Measurements from ENCODE around the gene IFNE. TPM values are rescaled to one million over a fixed set of nuclear protein-coding genes. Genes with fewer than 3 reads are reported as not detected.

IFNE gene
- total RNA-seq, 4 donors from 2014 or later: 5.3 to 5.5 (median 5.3) TPM; not detected in 1

DNA sequence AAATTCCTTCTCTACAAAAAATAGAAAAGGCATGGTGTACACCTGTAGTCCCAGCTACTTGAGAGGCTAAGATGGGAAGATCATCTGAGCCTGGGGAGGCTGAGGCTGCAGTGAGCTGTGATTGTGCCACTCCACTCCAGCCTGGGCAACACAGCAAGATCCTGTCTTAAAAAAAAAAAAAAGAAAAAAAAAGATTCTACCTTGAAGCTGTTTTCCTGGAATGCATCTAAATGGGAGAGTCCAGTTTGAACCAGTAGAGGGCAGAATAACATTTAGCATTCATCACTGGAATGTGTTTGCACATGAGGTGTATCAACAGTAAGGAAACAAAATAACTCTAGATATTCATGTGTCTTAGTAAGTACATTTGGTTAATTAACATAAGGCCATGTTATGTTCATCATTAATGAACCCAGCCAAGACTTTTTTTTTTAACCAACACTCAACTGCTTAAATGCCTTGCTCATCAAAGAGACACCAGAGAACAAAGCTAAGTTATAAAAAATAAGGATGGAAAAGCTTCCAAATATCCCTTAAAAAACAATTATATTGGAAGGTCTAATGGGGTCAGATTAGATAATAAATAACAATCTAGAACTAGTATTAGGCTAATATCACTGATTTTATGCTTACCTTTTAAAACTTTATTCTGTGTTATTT is 16.1 kb downstream of the IFNE start:
- Histone ChIP-seq H3K27ac (no peak overlapping the region), H3K4me1 (no peaks in the 10 kb centered on the region), H3K27me3 (no peaks in the 10 kb centered on the region), H3K9me3 (peaks cover 0 to 6% (median 0%) of the 10 kb centered on the region in 4 donors), H3K36me3 (no peaks in the 10 kb centered on the region), H3K4me3 (no peak overlapping the region)
- no peak for DNase-seq
- TF ChIP-seq, protein P1, sequence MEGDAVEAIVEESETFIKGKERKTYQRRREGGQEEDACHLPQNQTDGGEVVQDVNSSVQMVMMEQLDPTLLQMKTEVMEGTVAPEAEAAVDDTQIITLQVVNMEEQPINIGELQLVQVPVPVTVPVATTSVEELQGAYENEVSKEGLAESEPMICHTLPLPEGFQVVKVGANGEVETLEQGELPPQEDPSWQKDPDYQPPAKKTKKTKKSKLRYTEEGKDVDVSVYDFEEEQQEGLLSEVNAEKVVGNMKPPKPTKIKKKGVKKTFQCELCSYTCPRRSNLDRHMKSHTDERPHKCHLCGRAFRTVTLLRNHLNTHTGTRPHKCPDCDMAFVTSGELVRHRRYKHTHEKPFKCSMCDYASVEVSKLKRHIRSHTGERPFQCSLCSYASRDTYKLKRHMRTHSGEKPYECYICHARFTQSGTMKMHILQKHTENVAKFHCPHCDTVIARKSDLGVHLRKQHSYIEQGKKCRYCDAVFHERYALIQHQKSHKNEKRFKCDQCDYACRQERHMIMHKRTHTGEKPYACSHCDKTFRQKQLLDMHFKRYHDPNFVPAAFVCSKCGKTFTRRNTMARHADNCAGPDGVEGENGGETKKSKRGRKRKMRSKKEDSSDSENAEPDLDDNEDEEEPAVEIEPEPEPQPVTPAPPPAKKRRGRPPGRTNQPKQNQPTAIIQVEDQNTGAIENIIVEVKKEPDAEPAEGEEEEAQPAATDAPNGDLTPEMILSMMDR (IDR thresholded peaks at IDR 0.05): peak in 4 of 6 experiments; percentile 59 to 81 (median 78)
- no peak for TF ChIP-seq POLR2A (IDR thresholded peaks at IDR 0.05)

DNA sequence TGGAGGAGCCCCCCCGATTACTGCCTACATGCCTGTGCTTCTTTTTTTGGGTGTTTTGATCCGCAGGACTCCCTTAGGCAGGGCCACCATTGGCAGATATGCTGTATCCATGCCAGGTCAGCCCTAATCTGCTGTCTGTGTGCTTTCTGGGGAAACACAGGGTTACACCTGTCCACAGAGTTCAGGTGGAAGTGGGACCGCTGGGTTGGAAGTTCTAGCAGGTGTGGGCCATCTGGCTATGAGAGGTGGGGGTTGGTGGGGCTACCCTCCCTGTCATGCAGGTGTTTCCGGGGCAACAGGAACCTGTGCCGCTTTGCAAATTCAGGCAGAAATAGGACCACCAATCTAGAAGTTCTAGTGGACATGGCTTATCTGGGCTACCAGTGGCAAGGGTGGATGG is 17.0 kb downstream of the IFNE start:
- Histone ChIP-seq H3K4me1 (no peaks in the 10 kb centered on the region), H3K27ac (no peak overlapping the region), H3K27me3 (no peaks in the 10 kb centered on the region), H3K9me3 (peaks cover 0 to 6% (median 0%) of the 10 kb centered on the region in 4 donors), H3K4me3 (no peak overlapping the region), H3K36me3 (no peaks in the 10 kb centered on the region)
- TF ChIP-seq, protein P1 (IDR thresholded peaks at IDR 0.05): no peak
- TF ChIP-seq POLR2A (IDR thresholded peaks at IDR 0.05): no peak
- no peak for DNase-seq

DNA sequence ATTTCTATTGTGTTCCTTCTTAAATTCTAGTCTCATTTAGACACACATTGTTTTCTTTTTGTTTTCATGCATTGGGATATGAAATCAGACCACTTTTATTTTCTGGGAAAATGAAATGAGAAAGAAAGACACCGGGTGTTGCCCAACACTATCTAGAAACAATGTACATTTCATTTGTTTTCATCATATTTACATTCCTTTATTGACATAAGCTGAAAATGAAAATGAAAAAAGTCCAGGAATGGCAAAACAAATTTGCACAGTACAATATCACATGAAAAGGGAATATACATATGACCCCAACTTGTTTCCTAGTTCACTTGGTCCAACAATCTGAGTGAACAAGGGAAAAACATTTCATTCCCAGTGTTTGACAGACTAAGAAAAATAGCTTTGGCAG is 20.7 kb downstream of the IFNE start:
- H3K4me3 ChIP-seq: no peak overlapping the region
- no peak for DNase-seq
- peaks cover 0 to 6% (median 0%) of the 10 kb centered on the region in 4 donors for H3K9me3 ChIP-seq
- no peak overlapping the region for H3K27ac ChIP-seq
- H3K36me3 ChIP-seq: no peaks in the 10 kb centered on the region
- TF ChIP-seq POLR2A (IDR thresholded peaks at IDR 0.05): no peak
- TF ChIP-seq, protein P1 (IDR thresholded peaks at IDR 0.05): no peak
- no peaks in the 10 kb centered on the region for H3K27me3 ChIP-seq
- H3K4me1 ChIP-seq: no peaks in the 10 kb centered on the region

DNA sequence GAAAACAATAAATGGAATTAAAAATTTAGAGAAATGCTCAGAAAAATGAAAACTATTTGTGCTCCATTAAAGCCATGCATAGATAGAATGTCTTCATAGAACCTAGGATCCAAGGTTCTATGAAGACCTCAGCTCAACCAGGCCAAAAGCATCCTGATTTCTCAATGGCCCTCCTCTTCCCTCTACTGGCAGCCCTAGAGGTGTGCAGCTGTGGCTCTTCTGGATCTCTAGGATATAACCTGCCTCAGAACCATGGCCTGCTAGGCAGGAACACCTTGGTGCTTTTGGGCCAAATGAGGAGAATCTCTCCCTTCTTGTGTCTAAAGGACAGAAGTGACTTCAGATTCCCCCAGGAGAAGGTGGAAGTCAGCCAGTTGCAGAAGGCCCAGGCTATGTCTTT is 26.8 kb downstream of the IFNE start:
- no peak overlapping the region for H3K4me3 ChIP-seq
- H3K9me3 ChIP-seq: no peaks in the 10 kb centered on the region
- DNase-seq: no peak
- no peaks in the 10 kb centered on the region for H3K27me3 ChIP-seq
- H3K27ac ChIP-seq: no peak overlapping the region
- TF ChIP-seq, protein P1 (IDR thresholded peaks at IDR 0.05): peak in 4 of 6 experiments; percentile 46 to 59 (median 54)
- no peak for TF ChIP-seq POLR2A (IDR thresholded peaks at IDR 0.05)
- no peaks in the 10 kb centered on the region for H3K36me3 ChIP-seq
- H3K4me1 ChIP-seq: no peaks in the 10 kb centered on the region

DNA sequence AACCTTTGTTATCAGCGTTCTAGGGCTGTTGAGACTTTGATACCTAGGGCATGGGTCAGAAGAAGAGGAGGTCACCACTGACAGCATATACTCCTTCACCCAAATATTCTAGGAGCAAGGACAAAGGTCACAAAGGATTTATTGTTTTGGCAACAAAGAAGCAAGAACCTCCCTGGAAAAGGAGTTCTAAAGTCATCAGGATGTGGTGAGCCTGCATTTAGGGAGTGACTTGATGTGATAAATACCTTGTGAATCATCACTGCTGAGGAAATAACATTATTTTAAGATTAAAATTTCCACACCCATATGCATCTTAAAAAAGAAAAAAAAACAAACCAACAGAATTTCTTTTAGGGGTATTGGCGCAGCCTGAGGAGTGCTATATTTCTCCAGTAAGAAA is 28.0 kb downstream of the IFNE start:
- Histone ChIP-seq H3K9me3 (no peaks in the 10 kb centered on the region), H3K27ac (no peak overlapping the region), H3K4me3 (no peak overlapping the region), H3K36me3 (no peaks in the 10 kb centered on the region), H3K27me3 (no peaks in the 10 kb centered on the region), H3K4me1 (no peaks in the 10 kb centered on the region)
- TF ChIP-seq, protein P1 (IDR thresholded peaks at IDR 0.05): no peak
- TF ChIP-seq POLR2A (IDR thresholded peaks at IDR 0.05): no peak
- no peak for DNase-seq

Data from Peyer's patch (tissue), 4 donors.